ENCODE measurements around the gene ABCC8. TPM values are rescaled to one million over a fixed set of nuclear protein-coding genes. Genes with fewer than 3 reads are reported as not detected.

ABCC8 gene
- total RNA-seq, 4 donors from 2014 or later: under 0.01 TPM; not detected in 3

DNA sequence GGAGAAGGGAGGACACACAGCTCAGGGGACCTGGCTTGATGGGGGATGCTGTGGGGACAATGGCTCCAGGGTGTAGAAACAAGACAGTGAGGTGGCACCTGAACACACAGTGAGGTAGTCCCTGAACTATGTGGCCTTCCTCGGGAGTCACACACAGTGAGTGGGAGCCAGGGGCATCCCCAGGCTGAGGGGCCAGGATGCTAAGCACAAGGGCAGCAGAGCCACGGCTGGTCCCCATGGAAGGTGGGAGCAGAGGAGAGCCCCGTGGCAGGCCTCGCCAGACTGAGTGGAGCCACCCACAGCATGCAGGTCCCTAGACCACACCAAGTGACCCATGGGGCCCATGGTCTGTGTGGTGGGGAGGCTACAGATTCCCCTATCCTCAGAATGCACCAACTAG, 26.0 kb upstream of the ABCC8 start:
- TF ChIP-seq CTCF (IDR thresholded peaks at IDR 0.05) (no peak), POLR2A (IDR thresholded peaks at IDR 0.05) (no peak)
- Histone ChIP-seq H3K9me3 (no peaks in the 10 kb centered on the region), H3K36me3 (no peaks in the 10 kb centered on the region), H3K27me3 (peaks cover 0 to 4% (median 0%) of the 10 kb centered on the region in 4 donors), H3K4me1 (no peaks in the 10 kb centered on the region), H3K27ac (no peak overlapping the region), H3K4me3 (no peak overlapping the region)
- 88 to 95% methylated on average over 3 to 4 of the region's 4 CpGs for WGBS, 2 donors
- no peak for DNase-seq
- intact Hi-C loops (cut with DNase I): loop anchor here (5.0 to 10.0 kb wide), 2 partner anchors 115 to 278 kb away; partner anchors contain the start of gene KCNJ11

GRCh38 chr11:17500673-17501072, 24.0 kb upstream of the ABCC8 start:
- intact Hi-C loops (cut with DNase I): loop anchor here (5.0 to 10.0 kb wide), 2 partner anchors 113 to 276 kb away; partner anchors contain the start of gene KCNJ11
- Histone ChIP-seq H3K4me3 (no peak overlapping the region), H3K27me3 (peaks cover 0 to 4% (median 0%) of the 10 kb centered on the region in 4 donors), H3K36me3 (no peaks in the 10 kb centered on the region), H3K4me1 (no peaks in the 10 kb centered on the region), H3K27ac (no peak overlapping the region), H3K9me3 (no peaks in the 10 kb centered on the region)
- TF ChIP-seq POLR2A (IDR thresholded peaks at IDR 0.05) (no peak), CTCF (IDR thresholded peaks at IDR 0.05) (no peak)
- WGBS, 2 donors: 78 to 89% methylated on average over 3 to 10 of the region's 12 CpGs
- no peak for DNase-seq

- WGBS, 2 donors: 62 to 81% methylated on average over 5 of the region's 5 CpGs
- TF ChIP-seq POLR2A (IDR thresholded peaks at IDR 0.05) (no peak), CTCF (IDR thresholded peaks at IDR 0.05) (peak in 2 of 6 experiments; percentile 11 to 39)
Measured at GRCh38 chr11:17498475-17498874, 21.8 kb upstream of the ABCC8 start.

DNA sequence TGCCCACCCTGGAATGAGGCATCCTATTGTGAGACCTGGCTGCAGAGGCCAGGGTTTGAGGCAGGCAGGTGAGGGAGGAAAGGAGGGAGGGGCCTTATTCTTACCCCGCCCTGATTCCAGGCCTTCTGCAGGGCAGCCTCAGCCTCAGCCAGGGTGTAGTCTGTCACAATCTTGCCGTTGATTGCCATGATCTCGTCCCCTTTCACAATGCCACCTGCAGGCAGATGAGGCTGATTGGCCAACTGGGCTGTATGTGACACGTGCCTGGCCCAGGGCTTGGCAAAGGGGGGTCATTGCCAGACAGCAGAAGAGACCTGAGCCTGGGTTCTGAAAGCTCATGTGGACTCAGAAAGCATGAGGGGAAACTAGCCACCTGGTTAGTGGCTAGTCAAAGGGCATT, 21.4 kb upstream of the ABCC8 start:
- no peak overlapping the region for H3K27ac ChIP-seq
- intact Hi-C loops (cut with DNase I): no loop called here
- no peak for DNase-seq

More at GRCh38 chr11:17498475-17498874, 21.8 kb upstream of the ABCC8 start:
- intact Hi-C loops (cut with DNase I): no loop called here
- no peaks in the 10 kb centered on the region for H3K36me3 ChIP-seq
- H3K4me3 ChIP-seq: no peak overlapping the region
- no peak for DNase-seq
- H3K4me1 ChIP-seq: no peaks in the 10 kb centered on the region
- H3K27ac ChIP-seq: no peak overlapping the region
- no peaks in the 10 kb centered on the region for H3K9me3 ChIP-seq
- peaks cover 0 to 17% (median 0%) of the 10 kb centered on the region in 4 donors for H3K27me3 ChIP-seq

GRCh38 chr11:17496406-17496805, 19.8 kb upstream of the ABCC8 start:
- no peaks in the 10 kb centered on the region for H3K9me3 ChIP-seq
- WGBS, 2 donors: 38 to 56% methylated on average over 7 of the region's 7 CpGs
- H3K27me3 ChIP-seq: peaks cover 0 to 36% (median 0%) of the 10 kb centered on the region in 4 donors
- no peak for DNase-seq
- TF ChIP-seq CTCF (IDR thresholded peaks at IDR 0.05): no peak
- no peak for TF ChIP-seq POLR2A (IDR thresholded peaks at IDR 0.05)
- intact Hi-C loops (cut with DNase I): no loop called here
- no peaks in the 10 kb centered on the region for H3K36me3 ChIP-seq
- no peaks in the 10 kb centered on the region for H3K4me1 ChIP-seq
- H3K27ac ChIP-seq: no peak overlapping the region
- H3K4me3 ChIP-seq: no peak overlapping the region

More for the DNA sequence above, 21.4 kb upstream of the ABCC8 start:
- no peaks in the 10 kb centered on the region for H3K4me1 ChIP-seq
- 67 to 100% methylated on average over 1 of the region's 4 CpGs for WGBS, 2 donors
- H3K36me3 ChIP-seq: no peaks in the 10 kb centered on the region
- H3K9me3 ChIP-seq: no peaks in the 10 kb centered on the region
- H3K4me3 ChIP-seq: no peak overlapping the region
- peaks cover 0 to 20% (median 0%) of the 10 kb centered on the region in 4 donors for H3K27me3 ChIP-seq
- TF ChIP-seq CTCF (IDR thresholded peaks at IDR 0.05) (no peak), POLR2A (IDR thresholded peaks at IDR 0.05) (no peak)
